HG02884 (cell line): ENCODE results near the gene DOCK9.

Source experiments
- ATAC-seq: cut with Tn5 transposase; IDR thresholded peaks from one replicate; pipeline ENCODE4 v1.9.1; 2021; ENCODE audit warnings: mild to moderate bottlenecking, moderate library complexity; ENCODE audit not compliant: unreplicated experiment

DOCK9 gene

DNA sequence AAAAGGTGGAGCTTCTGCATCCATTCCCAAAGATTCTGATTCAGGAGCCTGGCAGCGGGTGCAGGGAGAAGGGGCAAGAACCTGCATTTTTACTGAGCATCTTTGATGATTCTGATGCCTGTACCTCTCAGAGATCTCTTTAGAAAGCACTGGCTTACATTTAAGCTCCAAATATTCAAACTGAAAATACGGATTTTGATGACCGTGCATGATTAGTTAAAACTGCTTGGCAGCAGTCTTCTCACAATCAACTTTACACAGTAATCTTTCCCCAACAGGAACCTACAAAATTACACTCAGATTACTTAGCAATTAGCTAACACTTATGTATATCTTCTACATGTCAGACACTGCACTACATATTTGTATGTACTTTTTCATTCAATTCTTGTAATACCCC lies 108.9 kb downstream of the DOCK9 start:
- ATAC-seq, result no peak

DNA sequence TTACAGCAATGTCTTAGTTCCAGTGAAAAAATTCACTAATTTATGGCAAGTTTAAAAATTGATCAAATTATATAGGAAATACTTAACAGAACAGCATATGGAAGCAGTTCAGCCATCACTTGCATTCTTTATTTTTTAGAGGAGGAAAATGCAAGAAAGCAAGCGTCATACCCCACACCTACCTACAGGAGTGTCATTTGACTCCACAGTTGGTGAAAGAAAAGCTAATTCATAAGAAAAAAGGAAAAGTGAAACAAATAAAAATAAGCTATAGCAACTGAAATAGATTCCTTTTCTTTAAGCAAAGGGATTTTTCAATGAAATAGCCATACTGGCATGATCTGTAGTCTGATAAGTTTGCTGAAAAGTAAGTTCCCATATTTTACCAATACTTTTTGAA lies 111.0 kb downstream of the DOCK9 start:
- no peak for ATAC-seq

DNA sequence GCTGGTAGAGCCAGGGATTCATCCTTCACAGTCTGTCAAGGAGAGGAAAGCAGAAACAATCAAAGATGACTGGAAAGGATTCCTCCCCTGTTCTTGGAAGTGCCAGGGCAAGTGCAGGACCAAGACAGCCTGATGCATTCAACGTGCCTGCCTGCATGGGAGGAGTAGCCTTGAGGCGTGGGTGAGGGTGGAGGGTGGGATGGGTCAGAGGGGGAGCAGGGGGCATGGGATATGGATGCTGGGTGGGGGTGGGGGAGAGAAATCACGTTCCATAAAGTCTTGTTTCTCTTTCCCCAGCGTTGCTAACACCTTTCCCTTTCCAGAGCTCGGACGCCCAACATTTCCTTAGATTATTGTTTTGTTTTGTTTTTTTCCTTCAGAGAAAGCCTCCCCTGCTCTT lies 117.4 kb downstream of the DOCK9 start:
- no peak for ATAC-seq

DNA sequence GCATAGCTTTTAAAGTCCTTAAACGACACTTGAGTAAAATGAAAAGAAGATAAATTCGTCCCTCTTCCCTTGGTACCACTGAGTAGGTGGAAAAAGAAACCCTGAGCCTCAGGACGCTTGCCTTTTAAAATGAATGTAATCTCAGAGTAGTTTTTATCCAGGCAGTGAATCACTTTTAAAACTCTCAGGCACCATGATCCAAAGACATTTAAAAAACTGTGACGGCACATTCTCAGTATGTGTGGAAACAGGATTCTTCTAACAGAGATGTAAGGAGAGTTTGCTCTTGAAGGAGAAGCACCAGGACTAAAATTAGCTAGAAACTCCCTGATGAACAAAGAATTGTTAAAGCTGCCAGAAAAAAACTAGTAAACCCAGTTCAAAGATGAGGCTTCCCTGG lies 119.7 kb downstream of the DOCK9 start:
- no peak for ATAC-seq

DNA sequence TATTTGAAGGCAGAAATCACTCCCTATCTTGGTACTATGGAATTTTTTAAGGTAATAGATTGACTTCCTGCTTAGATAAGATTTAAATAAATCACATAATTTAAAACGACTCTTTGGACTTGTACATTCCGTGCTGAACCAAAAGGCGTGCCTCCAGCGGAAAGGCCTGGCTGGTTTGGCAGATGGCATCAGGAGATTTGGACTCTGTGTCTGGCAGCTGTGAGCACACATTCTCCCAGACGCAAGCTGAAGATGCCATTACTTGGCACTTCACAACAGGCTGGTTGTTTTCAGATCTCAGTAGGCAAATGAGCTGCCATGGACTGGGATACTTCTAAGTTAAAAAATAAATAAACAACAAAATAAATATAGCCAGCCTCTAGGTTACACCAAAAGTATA lies 120.9 kb downstream of the DOCK9 start:
- ATAC-seq, result no peak

GRCh38 chr13:98854448-98854847 lies 123.4 kb downstream of the DOCK9 start:
- no peak for ATAC-seq

DNA sequence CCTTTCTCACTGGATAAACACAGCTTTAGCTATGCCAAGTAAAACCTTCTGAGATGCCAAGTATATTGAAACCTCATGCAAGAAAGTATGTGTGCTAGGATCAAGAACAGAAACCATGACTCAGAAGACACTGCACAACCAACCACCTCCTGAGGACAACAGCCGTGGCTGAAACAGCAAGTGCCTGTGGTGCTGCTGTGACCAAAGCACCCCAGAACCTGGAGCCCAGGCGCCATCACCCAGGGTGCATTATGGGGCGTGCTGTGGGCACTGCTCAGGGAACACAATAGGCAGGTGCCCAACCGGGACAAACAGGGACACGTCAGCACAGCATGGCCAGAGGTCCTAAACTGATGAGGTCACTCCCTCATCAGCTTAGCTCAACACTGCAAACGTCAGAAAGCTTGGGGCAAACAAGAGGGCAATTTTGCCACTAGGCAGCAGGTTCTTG lies 124.1 kb downstream of the DOCK9 start:
- ATAC-seq, result peak; percentile 100

DNA sequence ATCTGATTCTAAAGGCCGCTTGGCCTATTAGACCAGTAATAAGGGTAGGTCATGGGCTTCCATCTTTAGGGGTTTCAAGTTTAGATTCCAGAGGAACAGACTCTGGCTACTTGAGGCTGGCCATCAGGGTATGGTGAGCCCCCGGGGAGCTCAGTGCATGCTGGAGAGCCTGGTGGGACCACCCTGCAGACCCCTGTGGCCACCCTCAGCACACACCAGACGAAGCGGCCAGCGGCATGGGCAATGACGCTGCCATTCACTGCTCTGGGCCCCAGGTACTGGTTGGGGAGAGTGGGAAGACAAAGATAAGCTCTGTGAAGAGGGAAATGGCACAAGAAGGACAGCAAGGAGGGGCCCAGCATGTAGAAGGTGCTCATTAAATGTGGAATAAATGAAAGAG lies 126.6 kb downstream of the DOCK9 start:
- no peak for ATAC-seq

- ATAC-seq, result no peak
Observed at GRCh38 chr13:98848746-98849145, 129.1 kb downstream of the DOCK9 start.

- ATAC-seq, result no peak
Observed at GRCh38 chr13:98847780-98848179, 130.1 kb downstream of the DOCK9 start.

- no peak for ATAC-seq
Observed at GRCh38 chr13:98846986-98847385, 130.9 kb downstream of the DOCK9 start.

GRCh38 chr13:98846521-98846920 lies 131.3 kb downstream of the DOCK9 start:
- no peak for ATAC-seq

DNA sequence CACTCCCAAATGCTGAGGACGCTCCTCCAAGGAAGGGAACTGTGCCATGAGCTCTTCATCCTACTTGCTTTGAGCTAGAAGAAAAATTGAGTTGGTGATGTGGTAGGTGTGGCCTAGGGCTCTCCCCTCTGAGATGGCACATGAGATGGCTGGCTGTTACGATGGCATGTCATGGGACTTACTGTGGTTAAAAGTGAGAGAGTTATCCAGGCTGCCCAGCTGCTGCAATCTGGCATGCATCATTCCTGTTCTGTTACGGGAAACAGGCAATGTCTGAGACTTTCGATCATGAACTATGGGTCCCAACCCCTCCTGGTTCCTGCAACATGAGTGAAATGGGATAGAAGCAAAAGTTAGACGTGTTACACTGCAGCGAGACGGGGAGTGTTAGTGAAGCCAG lies 132.1 kb downstream of the DOCK9 start:
- ATAC-seq, result no peak

- no peak for ATAC-seq
Observed at GRCh38 chr13:98844021-98844420, 133.8 kb downstream of the DOCK9 start.

GRCh38 chr13:98843482-98843877 lies 134.4 kb downstream of the DOCK9 start:
- no peak for ATAC-seq

- peak; percentile 85 for ATAC-seq
Observed at GRCh38 chr13:98842858-98843481, 134.9 kb downstream of the DOCK9 start.

DNA sequence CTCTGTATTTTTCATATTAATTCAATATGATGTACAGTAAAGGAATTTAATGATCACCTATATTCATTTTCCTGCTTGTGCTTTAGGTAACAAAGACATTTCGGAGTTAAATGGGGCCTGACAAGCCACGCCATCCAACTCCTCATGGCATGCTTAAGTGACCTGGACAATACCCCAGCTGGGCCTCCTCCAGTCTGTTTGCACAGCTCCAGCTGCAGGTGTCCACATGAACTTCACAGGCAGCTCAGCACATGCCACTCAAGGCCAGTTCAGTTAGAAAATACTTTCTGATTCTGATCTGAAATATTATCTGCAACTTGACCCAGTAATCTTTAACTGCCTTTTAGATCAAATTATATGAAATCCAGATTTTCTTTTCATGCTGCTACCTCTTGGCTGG lies 135.8 kb downstream of the DOCK9 start:
- no peak for ATAC-seq

DNA sequence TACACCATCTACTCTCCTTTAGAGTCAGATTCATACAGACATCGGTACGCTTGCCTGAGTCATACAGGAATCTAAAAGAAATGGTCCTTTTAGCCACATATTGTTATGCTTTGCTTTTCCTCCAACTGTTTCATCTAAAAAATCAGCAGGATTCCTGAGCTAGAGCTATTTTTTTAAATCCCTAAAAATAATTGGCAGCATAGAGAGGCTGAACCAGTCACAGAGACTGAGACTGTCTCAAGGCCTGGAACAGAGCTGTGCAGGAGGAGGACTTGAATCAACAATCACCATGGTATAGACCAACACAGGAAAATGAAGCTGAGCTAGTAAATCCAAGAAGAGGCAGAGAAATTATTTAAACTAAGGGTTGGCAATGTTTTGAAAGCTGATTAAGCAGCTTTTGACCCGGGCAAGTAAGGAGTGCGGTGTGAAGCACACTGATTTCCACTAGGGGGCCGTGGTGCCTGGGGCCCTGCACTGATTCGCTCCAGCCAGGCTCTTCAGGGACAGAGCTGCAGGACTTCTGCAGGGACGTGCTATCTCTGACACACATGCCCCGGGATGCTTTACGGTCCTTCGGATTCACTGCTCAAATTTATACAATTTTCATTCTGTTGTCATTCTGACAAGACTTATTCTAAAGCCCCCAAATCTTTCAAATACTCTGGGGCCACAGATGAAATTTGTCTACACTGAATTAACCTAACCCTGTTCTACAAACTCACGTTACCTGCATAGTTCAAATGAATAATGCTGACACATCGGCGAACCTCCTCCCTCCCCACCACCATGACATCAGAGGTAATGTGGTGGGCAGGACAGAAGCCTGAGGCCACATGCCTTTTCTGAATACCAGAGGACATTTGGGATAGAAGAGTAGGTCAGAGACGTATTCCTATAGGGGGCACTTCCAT lies 137.8 kb downstream of the DOCK9 start:
- peak; percentile 88 for ATAC-seq

- ATAC-seq, result no peak
Observed at GRCh38 chr13:98838776-98839175, 139.1 kb downstream of the DOCK9 start.

DNA sequence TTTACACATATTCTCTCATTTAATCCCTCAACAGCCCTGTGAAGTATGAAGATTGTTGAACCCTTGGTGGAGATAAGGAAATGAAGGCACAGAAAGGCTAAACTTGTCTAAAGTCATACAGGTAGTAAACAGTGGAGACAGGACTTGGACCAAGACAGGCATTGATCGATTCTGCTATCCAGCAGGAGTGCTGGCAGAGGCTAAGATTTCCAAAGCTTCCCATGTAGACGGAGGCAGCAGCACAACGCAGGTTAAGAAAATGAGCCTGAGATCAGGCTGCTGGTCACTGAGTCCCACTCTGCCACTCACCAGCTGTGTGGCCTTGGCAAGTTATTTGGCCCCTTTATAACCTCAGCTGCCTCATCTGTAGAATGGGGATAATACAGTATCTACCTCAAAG lies 140.0 kb downstream of the DOCK9 start:
- ATAC-seq, result no peak

- no peak for ATAC-seq
Observed at GRCh38 chr13:98835156-98835555, 142.7 kb downstream of the DOCK9 start.

- no peak for ATAC-seq
Observed at GRCh38 chr13:98834254-98834960, 143.5 kb downstream of the DOCK9 start.
